ENCODE results near the gene HGF. TPM values are rescaled to one million over a fixed set of nuclear protein-coding genes. Genes with fewer than 3 reads are reported as not detected.

HGF gene
- total and polyA plus RNA-seq, 2 experiments from 2014 or later = 13.4 to 33.2 TPM

DNA sequence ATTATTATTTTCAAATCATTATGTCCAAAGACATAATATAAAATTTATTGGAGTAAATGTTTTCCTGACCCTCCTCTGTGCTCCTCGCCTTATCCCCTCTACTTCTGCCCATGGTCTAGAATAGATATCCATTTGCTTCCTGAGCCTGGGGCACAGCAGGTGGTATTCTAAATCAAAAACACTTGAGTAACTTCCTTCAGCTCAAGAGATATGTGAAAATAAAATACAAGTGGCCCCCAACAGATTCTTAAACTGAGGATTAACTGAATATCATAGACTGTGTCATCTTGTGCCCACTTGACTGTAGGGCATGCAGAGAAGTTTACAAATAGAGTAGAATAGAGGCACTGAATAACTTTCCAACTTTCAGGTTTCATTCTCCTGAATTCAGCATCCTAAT, 59.1 kb downstream of the HGF start:
- Histone ChIP-seq H3K9me3 (ENCODE audit: low read depth) (no peaks in the 10 kb centered on the region), H3K4me2 (no peak overlapping the region), H4K20me1 (ENCODE audit: insufficient read depth, poor library complexity, severe bottlenecking) (no peaks in the 10 kb centered on the region), H3K9me2 (replicated peaks; ENCODE audit: insufficient read depth) (no peaks in the 10 kb centered on the region), H3K36me3 (replicated peaks; ENCODE audit: insufficient read depth, low read depth) (no peaks in the 10 kb centered on the region), H3K27me3 (no peaks in the 10 kb centered on the region), H3K79me2 (no peaks in the 10 kb centered on the region), H3K4me1 (ENCODE audit: insufficient read depth) (no peaks in the 10 kb centered on the region), H3K4me3 (no peak overlapping the region), H2AFZ (no peak overlapping the region), H3K27ac (no peak overlapping the region)
- DNase-seq (ENCODE audit: low spot score) = no peak
- 84% methylated on average over 1 of the region's 1 CpG for WGBS (ENCODE audit: low lambda C conversion rate, missing lambda C conversion rate)
- TF ChIP-seq, protein P1, sequence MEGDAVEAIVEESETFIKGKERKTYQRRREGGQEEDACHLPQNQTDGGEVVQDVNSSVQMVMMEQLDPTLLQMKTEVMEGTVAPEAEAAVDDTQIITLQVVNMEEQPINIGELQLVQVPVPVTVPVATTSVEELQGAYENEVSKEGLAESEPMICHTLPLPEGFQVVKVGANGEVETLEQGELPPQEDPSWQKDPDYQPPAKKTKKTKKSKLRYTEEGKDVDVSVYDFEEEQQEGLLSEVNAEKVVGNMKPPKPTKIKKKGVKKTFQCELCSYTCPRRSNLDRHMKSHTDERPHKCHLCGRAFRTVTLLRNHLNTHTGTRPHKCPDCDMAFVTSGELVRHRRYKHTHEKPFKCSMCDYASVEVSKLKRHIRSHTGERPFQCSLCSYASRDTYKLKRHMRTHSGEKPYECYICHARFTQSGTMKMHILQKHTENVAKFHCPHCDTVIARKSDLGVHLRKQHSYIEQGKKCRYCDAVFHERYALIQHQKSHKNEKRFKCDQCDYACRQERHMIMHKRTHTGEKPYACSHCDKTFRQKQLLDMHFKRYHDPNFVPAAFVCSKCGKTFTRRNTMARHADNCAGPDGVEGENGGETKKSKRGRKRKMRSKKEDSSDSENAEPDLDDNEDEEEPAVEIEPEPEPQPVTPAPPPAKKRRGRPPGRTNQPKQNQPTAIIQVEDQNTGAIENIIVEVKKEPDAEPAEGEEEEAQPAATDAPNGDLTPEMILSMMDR (IDR thresholded peaks at IDR 0.05; ENCODE audit: poor library complexity) = no peak
- TF ChIP-seq EZH2phosphoT487 (IDR thresholded peaks at IDR 0.05; ENCODE audit: low read depth, severe bottlenecking, unreplicated experiment) = no peak
- no peak for TF ChIP-seq EZH2 (IDR thresholded peaks at IDR 0.05; ENCODE audit: borderline replicate concordance)

- no peaks in the 10 kb centered on the region for H3K9me3 ChIP-seq (ENCODE audit: low read depth)
- no peaks in the 10 kb centered on the region for H4K20me1 ChIP-seq (ENCODE audit: insufficient read depth, poor library complexity, severe bottlenecking)
- H2AFZ ChIP-seq = no peak overlapping the region
- no peak overlapping the region for H3K27ac ChIP-seq
- no peaks in the 10 kb centered on the region for H3K4me1 ChIP-seq (ENCODE audit: insufficient read depth)
- H3K4me3 ChIP-seq = no peak overlapping the region
- DNase-seq (ENCODE audit: low spot score) = no peak
- TF ChIP-seq, protein P1 (IDR thresholded peaks at IDR 0.05; ENCODE audit: poor library complexity) = no peak
- no peak for TF ChIP-seq EZH2 (IDR thresholded peaks at IDR 0.05; ENCODE audit: borderline replicate concordance)
- TF ChIP-seq EZH2phosphoT487 (IDR thresholded peaks at IDR 0.05; ENCODE audit: low read depth, severe bottlenecking, unreplicated experiment) = no peak
- no peaks in the 10 kb centered on the region for H3K36me3 ChIP-seq (replicated peaks; ENCODE audit: insufficient read depth, low read depth)
- no peaks in the 10 kb centered on the region for H3K27me3 ChIP-seq
- H3K79me2 ChIP-seq = no peaks in the 10 kb centered on the region
- 90% methylated on average over 5 of the region's 5 CpGs for WGBS (ENCODE audit: low lambda C conversion rate, missing lambda C conversion rate)
- H3K9me2 ChIP-seq (replicated peaks; ENCODE audit: insufficient read depth) = no peaks in the 10 kb centered on the region
- no peak overlapping the region for H3K4me2 ChIP-seq
Observed at GRCh38 chr7:81709836-81710235, 60.0 kb downstream of the HGF start.

GRCh38 chr7:81707966-81708365, 61.9 kb downstream of the HGF start:
- Histone ChIP-seq H3K27ac (no peak overlapping the region), H3K79me2 (no peaks in the 10 kb centered on the region), H3K27me3 (no peaks in the 10 kb centered on the region), H3K4me1 (ENCODE audit: insufficient read depth) (no peaks in the 10 kb centered on the region), H3K36me3 (replicated peaks; ENCODE audit: insufficient read depth, low read depth) (no peaks in the 10 kb centered on the region), H4K20me1 (ENCODE audit: insufficient read depth, poor library complexity, severe bottlenecking) (no peaks in the 10 kb centered on the region), H3K4me3 (no peak overlapping the region), H2AFZ (no peak overlapping the region), H3K9me3 (ENCODE audit: low read depth) (no peaks in the 10 kb centered on the region), H3K4me2 (no peak overlapping the region), H3K9me2 (replicated peaks; ENCODE audit: insufficient read depth) (no peaks in the 10 kb centered on the region)
- DNase-seq (ENCODE audit: low spot score) = no peak
- no peak for TF ChIP-seq EZH2 (IDR thresholded peaks at IDR 0.05; ENCODE audit: borderline replicate concordance)

- no peaks in the 10 kb centered on the region for H3K9me3 ChIP-seq (ENCODE audit: low read depth)
- H3K4me3 ChIP-seq = no peak overlapping the region
- H2AFZ ChIP-seq = peak overlapping the region; percentile 32
- H3K9me2 ChIP-seq (replicated peaks; ENCODE audit: insufficient read depth) = no peaks in the 10 kb centered on the region
- no peak for DNase-seq (ENCODE audit: low spot score)
- no peaks in the 10 kb centered on the region for H3K4me1 ChIP-seq (ENCODE audit: insufficient read depth)
- H3K27ac ChIP-seq = no peak overlapping the region
- no peaks in the 10 kb centered on the region for H3K27me3 ChIP-seq
- no peaks in the 10 kb centered on the region for H4K20me1 ChIP-seq (ENCODE audit: insufficient read depth, poor library complexity, severe bottlenecking)
- 68% methylated on average over 4 of the region's 4 CpGs for WGBS (ENCODE audit: low lambda C conversion rate, missing lambda C conversion rate)
- TF ChIP-seq, protein P1 (IDR thresholded peaks at IDR 0.05; ENCODE audit: poor library complexity) = no peak
- TF ChIP-seq EZH2 (IDR thresholded peaks at IDR 0.05; ENCODE audit: borderline replicate concordance) = no peak
- TF ChIP-seq EZH2phosphoT487 (IDR thresholded peaks at IDR 0.05; ENCODE audit: low read depth, severe bottlenecking, unreplicated experiment) = no peak
- no peaks in the 10 kb centered on the region for H3K79me2 ChIP-seq
- H3K4me2 ChIP-seq = peak overlapping the region; percentile 4
- H3K36me3 ChIP-seq (replicated peaks; ENCODE audit: insufficient read depth, low read depth) = no peaks in the 10 kb centered on the region
Observed at GRCh38 chr7:81707196-81707595, 62.7 kb downstream of the HGF start.

Measured in hepatocyte (in vitro differentiated cells).